HEK293 (cell line): ENCODE results near the gene COPS2.

Experiments
- CTCF ChIA-PET: fragments of 350-600 bp; formaldehyde crosslinking; extraction: SDS; loops from one replicate; lab custom pipeline; 2021; ENCODE audit warnings: antibody characterized with exemption; lab: Yijun Ruan, JAX
- POLR2A ChIA-PET: fragments of 300-600 bp; formaldehyde crosslinking; extraction: SDS; loops from one replicate; lab custom pipeline; 2020; ENCODE audit warnings: antibody characterized with exemption, inconsistent platforms; lab: Yijun Ruan, JAX
- H3K27ac ChIP-seq: fragments of 200-500 bp; sonication (Bioruptor generic); 2 replicates; pipeline ENCODE4 v1.5.1; 2014; ENCODE audit warnings: low read depth, low read length, control low read depth, inconsistent platforms; ENCODE audit errors: extremely low read depth
- H3K36me3 ChIP-seq, 2 experiments: fragments of 200-500 bp in 1 of 2; sonication (Bioruptor generic) in 1 of 2; 1 replicate in 1 of 2; 2 replicates in 1 of 2; pipeline ENCODE4 v1.5.1; 2014 to 2017; ENCODE audit warnings: inconsistent platforms in 2 of 2, low read length in 2 of 2; ENCODE audit not compliant: control insufficient read depth in 2 of 2, insufficient read depth in 1 of 2
- H3K4me1 ChIP-seq: fragments of 200-500 bp; sonication (Bioruptor generic); 2 replicates; pipeline ENCODE4 v1.5.1; 2014; ENCODE audit warnings: mild to moderate bottlenecking, low read length, inconsistent platforms; ENCODE audit not compliant: control insufficient read depth, insufficient read depth
- H3K4me3 ChIP-seq: 2 replicates; pipeline ENCODE4 v1.5.1; 2011; ENCODE audit warnings: low read depth, mild to moderate bottlenecking, control low read depth, low read length, moderate library complexity
- H3K9me3 ChIP-seq: fragments of 200-500 bp; sonication (Bioruptor generic); 2 replicates; pipeline ENCODE4 v1.5.1; 2014; ENCODE audit warnings: low read depth, low read length, inconsistent platforms; ENCODE audit not compliant: control insufficient read depth, insufficient read depth
- SP7 ChIP-seq: fragments of 450-650 bp; formaldehyde crosslinking; IDR thresholded peaks from 2 replicates; pipeline ENCODE4 v1.5.1; 2016; ENCODE audit warnings: missing biosample characterization, missing genetic modification characterization
- ZBTB17 ChIP-seq: fragments of 450-650 bp; formaldehyde crosslinking; IDR thresholded peaks from 2 replicates; pipeline ENCODE4 v1.5.1; 2016; ENCODE audit warnings: missing biosample characterization, missing genetic modification characterization
- ZBTB20 ChIP-seq: fragments of 450-650 bp; formaldehyde crosslinking; IDR thresholded peaks from 2 replicates; pipeline ENCODE4 v1.5.1; 2016; ENCODE audit warnings: missing biosample characterization, missing genetic modification characterization
- ZBTB21 ChIP-seq: fragments of 450-650 bp; formaldehyde crosslinking; IDR thresholded peaks from 2 replicates; pipeline ENCODE4 v1.5.1; 2017; ENCODE audit warnings: missing biosample characterization, missing genetic modification characterization
- ZNF157 ChIP-seq: fragments of 450-650 bp; formaldehyde crosslinking; IDR thresholded peaks from 2 replicates; pipeline ENCODE4 v1.5.1; 2016; ENCODE audit warnings: missing biosample characterization, missing genetic modification characterization
- ZNF174 ChIP-seq: fragments of 450-650 bp; formaldehyde crosslinking; IDR thresholded peaks from 2 replicates; pipeline ENCODE4 v1.5.0; 2017; ENCODE audit warnings: missing biosample characterization, mild to moderate bottlenecking, missing genetic modification characterization
- ZNF24 ChIP-seq: fragments of 450-650 bp; formaldehyde crosslinking; IDR thresholded peaks from 2 replicates; pipeline ENCODE4 v1.5.1; 2016; ENCODE audit warnings: missing biosample characterization, missing genetic modification characterization
- ZNF248 ChIP-seq: fragments of 450-650 bp; formaldehyde crosslinking; IDR thresholded peaks from 2 replicates; pipeline ENCODE4 v1.5.1; 2017; ENCODE audit warnings: missing biosample characterization, missing genetic modification characterization
- ZNF274 ChIP-seq, 2 experiments: fragments of 200-500 bp in 1 of 2; fragments of 450-650 bp in 1 of 2; sonication (Bioruptor generic) in 1 of 2; formaldehyde crosslinking in 1 of 2; IDR thresholded peaks; 2 replicates each; pipeline versions ENCODE4 v1.5.1 to v1.6.1; 2014 to 2016; ENCODE audit warnings: borderline replicate concordance in 1 of 2, inconsistent platforms in 1 of 2, low read length in 1 of 2, missing biosample characterization in 1 of 2, missing genetic modification characterization in 1 of 2
- ZNF335 ChIP-seq: fragments of 450-650 bp; formaldehyde crosslinking; conservative IDR thresholded peaks from 2 replicates; pipeline ENCODE4 v1.5.1; 2016; ENCODE audit warnings: missing biosample characterization, missing genetic modification characterization
- ZNF48 ChIP-seq: fragments of 450-650 bp; formaldehyde crosslinking; IDR thresholded peaks from 2 replicates; pipeline ENCODE4 v1.5.1; 2016; ENCODE audit warnings: missing biosample characterization, missing genetic modification characterization
- ZNF549 ChIP-seq: fragments of 450-650 bp; IDR thresholded peaks from 2 replicates; pipeline ENCODE4 v1.5.1; 2018; ENCODE audit warnings: missing biosample characterization, missing genetic modification characterization, mild to moderate bottlenecking, inconsistent platforms, moderate library complexity
- ZNF624 ChIP-seq: fragments of 450-650 bp; formaldehyde crosslinking; IDR thresholded peaks from 2 replicates; pipeline ENCODE4 v1.5.1; 2017; ENCODE audit warnings: missing biosample characterization, missing genetic modification characterization
- ZNF658 ChIP-seq: fragments of 450-650 bp; formaldehyde crosslinking; IDR thresholded peaks from 2 replicates; pipeline ENCODE4; 2016; ENCODE audit warnings: missing biosample characterization, missing genetic modification characterization
- ZNF747 ChIP-seq: fragments of 450-650 bp; formaldehyde crosslinking; IDR thresholded peaks from 2 replicates; pipeline ENCODE4 v1.5.1; 2016; ENCODE audit warnings: missing biosample characterization, missing genetic modification characterization
- ZNF76 ChIP-seq: fragments of 450-650 bp; formaldehyde crosslinking; IDR thresholded peaks from 2 replicates; pipeline ENCODE4; 2016; ENCODE audit warnings: low read depth, missing biosample characterization, missing genetic modification characterization, borderline replicate concordance
- ZNF830 ChIP-seq: fragments of 450-650 bp; IDR thresholded peaks from 2 replicates; pipeline ENCODE4 v1.5.0; 2018; ENCODE audit warnings: missing biosample characterization, missing genetic modification characterization, low read depth, mild to moderate bottlenecking, moderate library complexity
- TF ChIP-seq, protein P1 (sequence below): fragments of 450-650 bp; formaldehyde crosslinking; IDR thresholded peaks from 2 replicates; pipeline ENCODE4 v1.5.1; 2016; ENCODE audit warnings: missing biosample characterization, missing genetic modification characterization
- TF ChIP-seq, protein P2 (sequence below): fragments of 450-650 bp; formaldehyde crosslinking; IDR thresholded peaks from 2 replicates; pipeline ENCODE4 v1.5.1; 2016; ENCODE audit warnings: missing biosample characterization, missing genetic modification characterization

COPS2 gene

GRCh38 chr15:49169880-49170597, 14.6 kb upstream of the COPS2 start, which contains the start of gene GALK2 (continued):
- TF ChIP-seq, protein P1, sequence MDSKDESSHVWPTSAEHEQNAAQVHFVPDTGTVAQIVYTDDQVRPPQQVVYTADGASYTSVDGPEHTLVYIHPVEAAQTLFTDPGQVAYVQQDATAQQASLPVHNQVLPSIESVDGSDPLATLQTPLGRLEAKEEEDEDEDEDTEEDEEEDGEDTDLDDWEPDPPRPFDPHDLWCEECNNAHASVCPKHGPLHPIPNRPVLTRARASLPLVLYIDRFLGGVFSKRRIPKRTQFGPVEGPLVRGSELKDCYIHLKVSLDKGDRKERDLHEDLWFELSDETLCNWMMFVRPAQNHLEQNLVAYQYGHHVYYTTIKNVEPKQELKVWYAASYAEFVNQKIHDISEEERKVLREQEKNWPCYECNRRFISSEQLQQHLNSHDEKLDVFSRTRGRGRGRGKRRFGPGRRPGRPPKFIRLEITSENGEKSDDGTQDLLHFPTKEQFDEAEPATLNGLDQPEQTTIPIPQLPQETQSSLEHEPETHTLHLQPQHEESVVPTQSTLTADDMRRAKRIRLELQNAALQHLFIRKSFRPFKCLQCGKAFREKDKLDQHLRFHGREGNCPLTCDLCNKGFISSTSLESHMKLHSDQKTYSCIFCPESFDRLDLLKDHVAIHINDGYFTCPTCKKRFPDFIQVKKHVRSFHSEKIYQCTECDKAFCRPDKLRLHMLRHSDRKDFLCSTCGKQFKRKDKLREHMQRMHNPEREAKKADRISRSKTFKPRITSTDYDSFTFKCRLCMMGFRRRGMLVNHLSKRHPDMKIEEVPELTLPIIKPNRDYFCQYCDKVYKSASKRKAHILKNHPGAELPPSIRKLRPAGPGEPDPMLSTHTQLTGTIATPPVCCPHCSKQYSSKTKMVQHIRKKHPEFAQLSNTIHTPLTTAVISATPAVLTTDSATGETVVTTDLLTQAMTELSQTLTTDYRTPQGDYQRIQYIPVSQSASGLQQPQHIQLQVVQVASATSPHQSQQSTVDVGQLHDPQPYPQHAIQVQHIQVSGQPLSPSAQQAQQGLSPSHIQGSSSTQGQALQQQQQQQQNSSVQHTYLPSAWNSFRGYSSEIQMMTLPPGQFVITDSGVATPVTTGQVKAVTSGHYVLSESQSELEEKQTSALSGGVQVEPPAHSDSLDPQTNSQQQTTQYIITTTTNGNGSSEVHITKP (tag by site-specific recombination): peak; percentile 88
- peak; percentile 87 for TF ChIP-seq ZBTB20 (tag by site-specific recombination)
- TF ChIP-seq ZBTB21: 0 out of 2 replicates have a peak, but pooled peaks have one; percentile 38

DNA sequence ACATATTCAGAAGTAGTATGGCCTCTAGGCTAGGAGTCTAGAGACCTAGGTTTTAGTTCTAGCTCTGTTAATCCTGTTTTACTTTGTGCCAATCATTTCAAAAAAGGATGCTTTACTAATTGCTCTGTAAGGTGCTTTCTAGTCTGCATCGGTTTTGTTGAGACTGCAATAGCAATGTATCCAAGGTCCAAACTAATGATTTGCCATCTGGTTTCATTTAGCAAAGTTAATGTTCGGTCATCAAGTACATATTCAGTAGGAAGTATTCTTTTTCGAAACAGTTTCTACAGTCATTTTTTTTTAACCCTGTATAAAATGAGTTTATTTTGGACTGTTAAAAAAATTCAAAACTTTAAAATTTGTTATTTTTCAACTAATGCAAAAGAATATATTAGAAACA, 12.6 kb upstream of the COPS2 start:
- H3K4me1 ChIP-seq: no peaks in the 10 kb centered on the region
- no peak overlapping the region for H3K4me3 ChIP-seq
- ChIA-PET CTCF (no interaction called here), POLR2A (no interaction called here)
- H3K36me3 ChIP-seq: no peaks in the 10 kb centered on the region
- no peak overlapping the region for H3K27ac ChIP-seq
- H3K9me3 ChIP-seq: no peaks in the 10 kb centered on the region
- no peak for TF ChIP-seq ZNF174 (tag by site-specific recombination)
- no peak for TF ChIP-seq ZNF747 (tag by site-specific recombination)
- no peak for TF ChIP-seq ZNF24 (tag by site-specific recombination)

DNA sequence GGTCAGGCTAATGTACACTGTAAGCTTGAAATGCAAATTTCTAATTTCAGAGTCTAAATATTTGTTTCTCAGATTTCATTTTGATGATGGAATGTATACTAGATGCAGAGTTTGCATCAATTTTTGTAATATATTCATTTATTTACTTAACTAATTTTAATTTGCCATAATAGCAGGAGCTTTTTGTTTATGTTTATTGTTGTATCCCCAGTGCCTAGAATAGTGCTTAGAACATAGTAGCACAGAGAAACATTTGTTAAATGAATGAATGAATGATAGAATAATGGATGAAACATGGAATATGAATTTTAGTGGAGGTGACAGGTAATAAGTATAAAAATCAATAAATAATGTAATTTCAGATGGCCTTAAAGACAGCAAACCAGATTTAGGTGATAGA, 9.5 kb upstream of the COPS2 start:
- ChIA-PET CTCF (interaction anchor here (0.6 kb wide), 1 partner anchor 9 kb away, joined by 3 read pairs; the partner anchor contains the start of gene COPS2), POLR2A (no interaction called here)
- no peaks in the 10 kb centered on the region for H3K36me3 ChIP-seq
- TF ChIP-seq ZNF157 (tag by site-specific recombination) (no peak), SP7 (tag by site-specific recombination) (no peak), ZBTB17 (tag by site-specific recombination) (no peak), ZNF248 (tag by site-specific recombination) (no peak), ZNF624 (no peak), ZNF830 (no peak), ZNF658 (tag by site-specific recombination) (no peak)
- TF ChIP-seq, protein P2, sequence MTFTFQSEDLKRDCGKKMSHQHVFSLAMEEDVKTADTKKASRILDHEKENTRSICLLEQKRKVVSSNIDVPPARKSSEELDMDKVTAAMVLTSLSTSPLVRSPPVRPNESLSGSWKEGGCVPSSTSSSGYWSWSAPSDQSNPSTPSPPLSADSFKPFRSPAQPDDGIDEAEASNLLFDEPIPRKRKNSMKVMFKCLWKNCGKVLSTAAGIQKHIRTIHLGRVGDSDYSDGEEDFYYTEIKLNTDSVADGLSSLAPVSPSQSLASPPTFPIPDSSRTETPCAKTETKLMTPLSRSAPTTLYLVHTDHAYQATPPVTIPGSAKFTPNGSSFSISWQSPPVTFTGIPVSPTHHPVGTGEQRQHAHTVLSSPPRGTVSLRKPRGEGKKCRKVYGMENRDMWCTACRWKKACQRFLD (tag by site-specific recombination): no peak
- no peak overlapping the region for H3K4me3 ChIP-seq
- H3K27ac ChIP-seq: no peak overlapping the region
- no peaks in the 10 kb centered on the region for H3K4me1 ChIP-seq
- H3K9me3 ChIP-seq: no peaks in the 10 kb centered on the region

- ChIA-PET POLR2A (no interaction called here), CTCF (no interaction called here)
- TF ChIP-seq ZNF335: no peak
- no peak for TF ChIP-seq ZNF274 (IDR thresholded peaks at IDR 0.05; ENCODE audit: low read length)
- TF ChIP-seq ZNF274 (tag by site-specific recombination; IDR thresholded peaks at IDR 0.05; ENCODE audit: borderline replicate concordance): no peak
- TF ChIP-seq ZNF549 (tag by site-specific recombination): no peak
- TF ChIP-seq ZNF76 (tag by site-specific recombination): no peak
- no peak for TF ChIP-seq ZNF48 (tag by site-specific recombination)
These were observed 8.3 kb upstream of the COPS2 start for GRCh38 chr15:49163678-49164077.

More at GRCh38 chr15:49163678-49164077, 8.3 kb upstream of the COPS2 start:
- no peak overlapping the region for H3K27ac ChIP-seq
- H3K36me3 ChIP-seq: no peaks in the 10 kb centered on the region
- no peaks in the 10 kb centered on the region for H3K9me3 ChIP-seq
- no peak overlapping the region for H3K4me3 ChIP-seq
- no peaks in the 10 kb centered on the region for H3K4me1 ChIP-seq
